PC-9 (cell line): Measurements from ENCODE around the gene KLHL35.

ENCODE experiments used
- EZH2 ChIP-seq: fragments of 200-600 bp; sonication (generic); IDR thresholded peaks from 2 replicates; pipeline ENCODE4 v1.8.0; 2017; ENCODE audit warnings: antibody characterized with exemption, low read depth
- TF ChIP-seq, protein P1 (sequence below): fragments of 200-600 bp; sonication (generic); conservative IDR thresholded peaks from 2 replicates; pipeline ENCODE4 v1.6.1; 2017; ENCODE audit warnings: mixed run types, antibody characterized with exemption, mild to moderate bottlenecking, moderate library complexity

DNA sequence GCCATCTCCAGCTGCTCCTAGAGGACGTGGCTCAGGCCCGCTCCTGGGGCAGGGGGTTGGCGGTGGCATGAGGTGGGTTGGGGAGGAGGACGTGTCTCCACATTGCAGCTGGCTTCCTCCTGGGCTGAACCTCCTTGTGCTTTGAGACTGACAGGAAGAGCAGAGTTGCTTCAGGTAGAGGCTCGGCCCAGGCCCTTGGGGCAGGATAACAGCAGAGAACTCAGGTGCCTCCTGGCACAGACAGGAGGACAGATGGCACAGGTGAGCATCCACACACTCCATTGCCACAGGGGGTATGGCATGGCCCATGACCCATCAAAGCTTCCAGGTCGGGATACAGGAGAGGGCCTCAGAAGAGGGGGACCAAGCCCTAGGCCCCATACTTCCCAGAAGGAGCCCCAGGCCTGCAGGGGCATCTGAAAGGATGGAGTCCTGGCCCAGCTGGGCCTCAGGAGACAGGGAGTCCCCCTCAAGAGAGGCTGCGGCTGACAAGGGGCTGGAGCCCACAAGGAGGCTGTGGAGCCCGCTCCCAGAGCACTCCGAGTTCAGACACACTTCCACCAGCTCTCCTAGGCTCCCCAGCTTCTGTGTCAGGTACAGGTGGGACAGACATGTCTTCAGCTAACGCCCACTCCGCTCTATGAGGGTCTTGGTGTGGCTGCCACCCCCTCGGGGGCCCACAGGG is 2.0 kb upstream of the KLHL35 start:
- TF ChIP-seq, protein P1, sequence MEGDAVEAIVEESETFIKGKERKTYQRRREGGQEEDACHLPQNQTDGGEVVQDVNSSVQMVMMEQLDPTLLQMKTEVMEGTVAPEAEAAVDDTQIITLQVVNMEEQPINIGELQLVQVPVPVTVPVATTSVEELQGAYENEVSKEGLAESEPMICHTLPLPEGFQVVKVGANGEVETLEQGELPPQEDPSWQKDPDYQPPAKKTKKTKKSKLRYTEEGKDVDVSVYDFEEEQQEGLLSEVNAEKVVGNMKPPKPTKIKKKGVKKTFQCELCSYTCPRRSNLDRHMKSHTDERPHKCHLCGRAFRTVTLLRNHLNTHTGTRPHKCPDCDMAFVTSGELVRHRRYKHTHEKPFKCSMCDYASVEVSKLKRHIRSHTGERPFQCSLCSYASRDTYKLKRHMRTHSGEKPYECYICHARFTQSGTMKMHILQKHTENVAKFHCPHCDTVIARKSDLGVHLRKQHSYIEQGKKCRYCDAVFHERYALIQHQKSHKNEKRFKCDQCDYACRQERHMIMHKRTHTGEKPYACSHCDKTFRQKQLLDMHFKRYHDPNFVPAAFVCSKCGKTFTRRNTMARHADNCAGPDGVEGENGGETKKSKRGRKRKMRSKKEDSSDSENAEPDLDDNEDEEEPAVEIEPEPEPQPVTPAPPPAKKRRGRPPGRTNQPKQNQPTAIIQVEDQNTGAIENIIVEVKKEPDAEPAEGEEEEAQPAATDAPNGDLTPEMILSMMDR, result no peak
- TF ChIP-seq EZH2, result no peak
